Measurements from ENCODE around the gene HOXD8.
A peak's percentile ranks its signal among the peaks of the same experiment; 100 is the strongest.

DNA sequence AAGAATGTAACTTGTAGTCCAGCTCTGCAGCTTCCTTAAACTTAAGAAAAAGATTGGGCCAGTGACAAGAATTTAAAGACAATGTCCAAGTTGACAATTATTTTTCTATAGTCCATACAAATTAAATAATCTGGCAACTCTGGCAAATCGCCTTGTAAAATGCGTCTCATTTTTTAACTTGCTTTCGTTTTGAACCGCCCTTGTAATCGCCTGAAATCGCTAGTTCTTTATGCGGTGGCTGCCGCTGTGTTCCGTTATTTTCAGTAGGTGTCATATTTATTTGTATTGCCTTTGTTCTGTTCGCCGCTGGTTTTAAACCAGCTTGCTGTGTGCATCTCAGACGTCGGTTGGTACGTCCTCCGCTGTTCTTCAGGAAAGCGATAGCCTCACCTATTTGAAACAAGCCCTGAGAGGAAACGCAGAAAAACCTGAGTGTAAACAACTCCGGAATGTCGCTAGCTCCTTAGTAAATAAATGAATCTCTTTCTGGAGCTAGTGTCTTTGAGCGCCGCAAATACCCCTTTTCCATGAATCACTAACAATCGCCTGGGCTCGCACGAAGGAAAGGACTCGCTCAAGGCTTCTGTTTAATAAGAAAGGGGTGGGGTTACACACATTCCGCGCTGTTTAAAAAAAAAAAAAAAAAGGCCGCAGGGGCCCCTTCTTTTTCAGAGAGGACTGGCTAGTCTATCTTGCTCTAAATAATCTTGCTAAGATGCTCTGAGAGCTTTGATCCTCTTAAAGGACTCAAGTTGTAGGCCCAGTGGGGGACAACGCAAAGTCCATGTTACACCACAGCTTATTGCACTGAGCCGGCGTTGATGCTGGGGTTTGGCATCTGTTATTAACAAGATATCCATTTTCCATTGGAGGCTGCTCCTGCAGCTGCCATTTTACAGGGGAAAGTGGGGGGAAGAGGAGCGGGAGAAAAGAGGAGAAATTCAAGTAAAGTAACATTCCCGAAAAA lies 3.0 kb downstream of the HOXD8 start:
- TF ChIP-seq SUZ12 (IDR thresholded peaks at IDR 0.05; ENCODE audit: low read length) (peak; percentile 88), TAF1 (IDR thresholded peaks at IDR 0.05; ENCODE audit: low read depth, low read length) (no peak), MAFK (IDR thresholded peaks at IDR 0.05; ENCODE audit: low read depth, low read length) (no peak), POLR2A (IDR thresholded peaks at IDR 0.05; ENCODE audit: control extremely low read depth in 1 of 2, low read depth in 2 of 2, low read length in 2 of 2) (no peak), SP1 (IDR thresholded peaks at IDR 0.05; ENCODE audit: low read depth, low read length) (no peak), EP300 (IDR thresholded peaks at IDR 0.05; ENCODE audit: borderline replicate concordance in 1 of 2, low read depth in 2 of 2, low read length in 2 of 2) (no peak), RNF2 (IDR thresholded peaks at IDR 0.05; ENCODE audit: borderline replicate concordance, low read depth, low read length, missing control alignments, poor library complexity, severe bottlenecking) (peak; percentile 99)
- TF ChIP-seq, protein P1, sequence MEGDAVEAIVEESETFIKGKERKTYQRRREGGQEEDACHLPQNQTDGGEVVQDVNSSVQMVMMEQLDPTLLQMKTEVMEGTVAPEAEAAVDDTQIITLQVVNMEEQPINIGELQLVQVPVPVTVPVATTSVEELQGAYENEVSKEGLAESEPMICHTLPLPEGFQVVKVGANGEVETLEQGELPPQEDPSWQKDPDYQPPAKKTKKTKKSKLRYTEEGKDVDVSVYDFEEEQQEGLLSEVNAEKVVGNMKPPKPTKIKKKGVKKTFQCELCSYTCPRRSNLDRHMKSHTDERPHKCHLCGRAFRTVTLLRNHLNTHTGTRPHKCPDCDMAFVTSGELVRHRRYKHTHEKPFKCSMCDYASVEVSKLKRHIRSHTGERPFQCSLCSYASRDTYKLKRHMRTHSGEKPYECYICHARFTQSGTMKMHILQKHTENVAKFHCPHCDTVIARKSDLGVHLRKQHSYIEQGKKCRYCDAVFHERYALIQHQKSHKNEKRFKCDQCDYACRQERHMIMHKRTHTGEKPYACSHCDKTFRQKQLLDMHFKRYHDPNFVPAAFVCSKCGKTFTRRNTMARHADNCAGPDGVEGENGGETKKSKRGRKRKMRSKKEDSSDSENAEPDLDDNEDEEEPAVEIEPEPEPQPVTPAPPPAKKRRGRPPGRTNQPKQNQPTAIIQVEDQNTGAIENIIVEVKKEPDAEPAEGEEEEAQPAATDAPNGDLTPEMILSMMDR (IDR thresholded peaks at IDR 0.05; ENCODE audit: control extremely low read depth in 1 of 3, insufficient read depth in 1 of 3, low read depth in 1 of 3, low read length in 3 of 3) = no peak
